Fibroblast of villous mesenchyme (primary cell): Measurements from ENCODE around the gene FAM3C. TPM values are rescaled to one million over a fixed set of nuclear protein-coding genes. Genes with fewer than 3 reads are reported as not detected.

Experiments used
- DNase-seq: peaks from one replicate; pipeline ENCODE4 v3.0.0-alpha.2; 2010; ENCODE audit warnings: low read depth
- H3K4me3 ChIP-seq: 2 replicates; pipeline ENCODE4 v1.5.1; 2011; ENCODE audit warnings: low read depth, mild to moderate bottlenecking, low read length
- CTCF ChIP-seq: IDR thresholded peaks from 2 replicates; pipeline ENCODE4 v1.5.1; 2012; ENCODE audit warnings: low read depth, mild to moderate bottlenecking, low read length; ENCODE audit not compliant: insufficient read depth
- total RNA-seq: library from RNA; depleted of rRNA; stranded (reverse); fragments of >200 nt; gene quantifications from 2 replicates; pipeline ENCODE4 v1.2.3, GENCODE V29; 2012

The FAM3C gene
- total RNA-seq, 1 donor: 35.8 TPM

GRCh38 chr7:121397822-121398221 is 1.7 kb upstream of the FAM3C start:
- TF ChIP-seq CTCF: no peak
- no peak overlapping the region for H3K4me3 ChIP-seq
- DNase-seq: no peak

GRCh38 chr7:121397361-121397760 is 1.3 kb upstream of the FAM3C start:
- no peak for TF ChIP-seq CTCF
- DNase-seq: no peak
- no peak overlapping the region for H3K4me3 ChIP-seq

- H3K4me3 ChIP-seq: peak overlapping the region; percentile 84
- no peak for TF ChIP-seq CTCF
- peak; percentile 4 for DNase-seq
Observed at GRCh38 chr7:121395494-121395960, 581 bp downstream of the FAM3C start.

- peak; percentile 21 for DNase-seq
- TF ChIP-seq CTCF: no peak
- H3K4me3 ChIP-seq: peak overlapping the region; percentile 84
Observed at GRCh38 chr7:121394709-121395140, 1.4 kb downstream of the FAM3C start.

GRCh38 chr7:121393005-121393366 is 3.1 kb downstream of the FAM3C start:
- DNase-seq: no peak
- no peak for TF ChIP-seq CTCF
- H3K4me3 ChIP-seq: no peak overlapping the region

GRCh38 chr7:121392277-121393004 is 3.7 kb downstream of the FAM3C start:
- no peak overlapping the region for H3K4me3 ChIP-seq
- no peak for TF ChIP-seq CTCF
- DNase-seq: no peak

- no peak for TF ChIP-seq CTCF
- no peak for DNase-seq
- H3K4me3 ChIP-seq: no peak overlapping the region
Observed at GRCh38 chr7:121391686-121392085, 4.4 kb downstream of the FAM3C start.
